ENCODE measurements around the gene ARHGEF1.

The ARHGEF1 gene

DNA sequence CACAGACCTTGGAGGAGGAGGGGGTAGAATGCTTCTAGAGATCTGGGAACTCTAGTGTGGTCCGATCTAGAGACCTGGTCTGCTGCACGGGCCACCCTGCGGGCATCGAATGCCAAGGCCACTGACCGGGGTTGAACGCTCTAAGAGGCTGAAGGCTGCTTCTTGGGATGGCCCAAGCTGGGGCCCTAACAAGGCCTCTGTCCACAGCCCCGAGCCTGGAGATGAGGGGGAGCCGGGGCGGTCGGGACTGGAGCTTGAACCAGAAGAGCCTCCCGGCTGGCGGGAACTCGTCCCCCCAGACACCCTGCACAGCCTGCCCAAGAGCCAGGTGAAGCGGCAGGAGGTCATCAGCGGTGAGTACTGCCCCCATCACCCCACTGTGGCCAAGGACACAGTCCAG, 15.3 kb downstream of the ARHGEF1 start:
- TF ChIP-seq TAF1 (IDR thresholded peaks at IDR 0.05; ENCODE audit: borderline replicate concordance, low read depth, low read length) (no peak), POLR2A (IDR thresholded peaks at IDR 0.05; ENCODE audit: low read depth, low read length) (no peak), POLR2AphosphoS5 (IDR thresholded peaks at IDR 0.05; ENCODE audit: low read depth, low read length) (no peak)
- FAIRE-seq, result no peak

DNA sequence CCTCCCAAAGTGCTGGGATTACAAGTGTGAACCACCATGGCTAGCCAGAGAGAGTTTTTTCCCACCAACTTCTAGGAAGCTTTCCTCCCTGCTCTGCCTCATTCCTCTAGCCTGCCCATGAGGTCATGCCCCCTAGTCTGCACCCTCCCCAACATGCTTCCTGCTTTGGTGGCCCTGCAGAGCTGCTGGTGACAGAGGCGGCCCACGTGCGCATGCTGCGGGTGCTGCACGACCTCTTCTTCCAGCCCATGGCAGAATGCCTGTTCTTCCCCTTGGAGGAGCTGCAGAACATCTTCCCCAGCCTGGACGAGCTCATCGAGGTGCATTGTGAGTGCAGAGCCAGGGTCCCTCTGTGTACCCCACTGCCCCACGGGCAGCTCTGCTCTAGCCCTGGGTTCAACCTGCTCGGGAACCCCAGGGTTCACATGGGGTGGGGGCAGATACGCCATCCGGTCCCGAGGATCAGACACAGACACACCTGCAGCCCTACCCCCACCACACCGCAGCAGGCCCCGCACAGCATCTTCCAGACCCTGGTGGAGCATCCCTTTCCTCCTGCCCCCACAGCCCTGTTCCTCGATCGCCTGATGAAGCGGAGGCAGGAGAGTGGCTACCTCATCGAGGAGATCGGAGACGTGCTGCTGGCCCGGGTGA, 18.9 kb downstream of the ARHGEF1 start:
- no peak for TF ChIP-seq POLR2AphosphoS5 (IDR thresholded peaks at IDR 0.05; ENCODE audit: low read depth, low read length)
- DNase-seq (ENCODE audit: insufficient read length), result no peak
- FAIRE-seq, result no peak

More for the DNA sequence above, 15.3 kb downstream of the ARHGEF1 start:
- no peak for DNase-seq (ENCODE audit: insufficient read length)

DNA sequence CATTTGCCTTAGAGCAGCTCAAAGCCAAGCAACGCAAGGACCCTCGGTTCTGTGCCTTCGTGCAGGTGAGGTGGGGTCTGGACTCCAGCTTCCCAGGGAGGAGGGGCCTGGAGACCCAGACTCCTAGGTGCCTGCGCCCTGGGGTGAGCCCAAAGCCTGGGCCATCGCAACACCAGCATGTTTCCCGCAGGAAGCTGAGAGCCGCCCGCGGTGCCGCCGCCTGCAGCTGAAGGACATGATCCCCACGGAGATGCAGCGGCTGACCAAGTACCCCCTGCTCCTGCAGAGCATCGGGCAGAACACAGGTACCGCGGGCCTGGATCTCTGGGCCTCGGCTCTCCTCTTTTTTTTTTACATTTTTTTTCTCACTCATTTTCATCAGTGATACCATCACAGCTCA, 19.6 kb downstream of the ARHGEF1 start:
- DNase-seq (ENCODE audit: insufficient read length) (no peak), FAIRE-seq (no peak)
- TF ChIP-seq TAF1 (IDR thresholded peaks at IDR 0.05; ENCODE audit: borderline replicate concordance, low read depth, low read length) (no peak), POLR2AphosphoS5 (IDR thresholded peaks at IDR 0.05; ENCODE audit: low read depth, low read length) (no peak), POLR2A (IDR thresholded peaks at IDR 0.05; ENCODE audit: low read depth, low read length) (no peak)

DNA sequence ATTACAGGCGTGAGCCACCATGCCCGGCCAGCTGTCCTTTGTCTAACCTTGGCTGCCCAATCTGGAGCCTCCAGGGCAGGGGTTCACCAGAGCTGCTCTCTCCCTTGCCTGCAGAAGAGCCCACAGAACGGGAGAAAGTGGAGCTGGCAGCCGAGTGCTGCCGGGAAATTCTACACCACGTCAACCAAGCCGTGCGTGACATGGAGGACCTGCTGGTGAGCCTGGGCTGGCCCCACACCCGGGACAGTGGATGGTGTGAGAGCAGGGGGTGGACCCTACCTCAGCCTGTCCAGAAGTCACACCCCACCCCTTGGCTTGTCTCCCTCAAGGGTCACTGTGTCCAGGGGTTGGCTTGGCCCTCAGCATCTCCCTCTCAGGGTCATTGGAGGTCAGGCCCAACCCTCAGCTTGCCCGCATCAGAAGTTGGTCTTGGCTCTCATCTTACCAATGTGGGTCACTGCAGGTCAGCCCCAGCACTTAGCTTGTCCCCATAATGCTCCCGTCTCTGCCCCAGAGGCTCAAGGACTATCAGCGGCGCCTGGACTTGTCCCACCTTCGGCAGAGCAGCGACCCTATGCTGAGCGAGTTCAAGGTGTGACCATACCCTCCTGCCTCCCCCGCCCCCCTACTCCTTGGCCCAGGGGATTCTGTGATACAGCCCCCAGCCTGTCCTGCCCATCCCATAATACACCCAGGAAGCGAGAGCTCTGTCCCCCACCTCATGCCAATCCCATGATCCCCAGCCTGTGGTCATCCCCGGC, 20.4 kb downstream of the ARHGEF1 start:
- DNase-seq (ENCODE audit: insufficient read length) (no peak), FAIRE-seq (no peak)
- no peak for TF ChIP-seq TAF1 (IDR thresholded peaks at IDR 0.05; ENCODE audit: borderline replicate concordance, low read depth, low read length)
- no peak for TF ChIP-seq POLR2A (IDR thresholded peaks at IDR 0.05; ENCODE audit: low read depth, low read length)
- TF ChIP-seq POLR2AphosphoS5 (IDR thresholded peaks at IDR 0.05; ENCODE audit: low read depth, low read length), result no peak

DNA sequence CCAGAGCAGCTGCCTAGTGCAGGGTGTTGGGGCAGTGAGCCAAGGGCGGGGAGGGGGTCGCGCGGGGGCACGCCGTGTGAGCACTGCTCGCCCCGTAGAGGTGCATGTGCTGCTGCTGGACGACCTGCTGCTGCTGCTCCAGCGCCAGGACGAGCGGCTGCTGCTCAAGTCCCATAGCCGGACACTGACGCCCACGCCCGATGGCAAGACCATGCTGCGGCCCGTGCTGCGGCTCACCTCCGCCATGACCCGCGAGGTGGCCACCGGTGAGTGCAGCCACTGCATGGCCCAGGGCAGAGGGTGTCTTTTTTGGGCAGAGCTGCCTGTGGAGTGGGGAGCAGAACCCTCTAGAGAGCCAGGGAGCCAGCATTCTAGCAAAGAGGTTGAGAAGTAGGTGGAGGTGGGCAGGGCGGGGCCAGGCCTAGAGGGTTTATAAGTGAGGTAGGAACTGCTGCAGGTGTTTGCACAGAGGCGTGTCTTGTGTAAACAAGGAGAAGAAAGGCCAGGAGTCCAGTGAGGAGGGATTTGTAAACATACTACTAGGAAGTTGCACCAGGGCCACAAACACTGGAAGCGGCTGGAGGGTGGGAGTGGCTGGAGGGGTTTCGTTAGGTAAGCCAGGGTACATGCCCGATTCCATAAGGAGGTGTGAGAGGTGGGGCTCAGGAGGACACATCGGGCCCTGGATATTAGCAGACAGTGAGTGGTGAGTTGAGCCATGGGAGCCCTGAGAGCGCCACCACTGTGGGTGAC, 21.3 kb downstream of the ARHGEF1 start:
- FAIRE-seq, result no peak
- no peak for TF ChIP-seq POLR2A (IDR thresholded peaks at IDR 0.05; ENCODE audit: low read depth, low read length)
- TF ChIP-seq POLR2AphosphoS5 (IDR thresholded peaks at IDR 0.05; ENCODE audit: low read depth, low read length), result no peak
- TF ChIP-seq TAF1 (IDR thresholded peaks at IDR 0.05; ENCODE audit: borderline replicate concordance, low read depth, low read length), result no peak
- no peak for DNase-seq (ENCODE audit: insufficient read length)

DNA sequence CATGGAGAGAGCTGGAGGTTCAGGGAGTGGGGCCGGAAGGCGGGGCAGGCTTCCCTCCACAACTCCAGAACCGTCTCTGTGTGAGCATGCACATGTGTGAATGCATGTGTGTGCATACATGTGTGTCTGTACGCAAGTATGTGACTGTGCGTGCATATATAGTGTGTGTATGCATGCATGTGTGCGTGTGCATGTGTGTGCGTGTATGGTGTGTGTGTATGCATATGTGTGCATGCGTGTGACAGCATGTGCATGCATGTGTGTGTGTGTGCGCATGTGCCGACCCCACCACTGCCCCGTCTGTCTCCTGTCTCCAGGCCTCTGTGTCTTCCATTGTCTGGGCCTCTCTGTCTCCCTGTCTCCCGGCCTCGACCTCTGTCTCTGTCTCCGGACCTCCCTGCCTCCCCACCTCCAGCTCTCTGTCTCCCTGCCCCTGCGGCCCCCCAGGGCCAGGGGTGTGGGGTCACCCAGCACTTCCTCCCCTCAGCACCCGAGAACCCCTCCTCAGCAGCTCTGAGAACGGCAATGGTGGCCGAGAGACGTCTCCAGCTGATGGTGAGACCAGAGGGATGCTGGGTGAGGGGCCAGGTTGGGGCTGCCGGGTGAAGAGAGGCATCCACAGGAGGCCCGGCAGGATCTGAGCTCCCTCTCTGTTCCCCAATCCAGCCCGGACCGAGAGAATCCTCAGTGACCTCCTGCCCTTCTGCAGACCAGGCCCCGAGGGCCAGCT, 22.5 kb downstream of the ARHGEF1 start:
- peak; percentile 45; the same call in 1 of the 2 replicates for TF ChIP-seq POLR2AphosphoS5 (IDR thresholded peaks at IDR 0.05; ENCODE audit: low read depth, low read length)
- TF ChIP-seq TAF1 (IDR thresholded peaks at IDR 0.05; ENCODE audit: borderline replicate concordance, low read depth, low read length), result no peak
- no peak for TF ChIP-seq POLR2A (IDR thresholded peaks at IDR 0.05; ENCODE audit: low read depth, low read length)
- FAIRE-seq (no peak), DNase-seq (ENCODE audit: insufficient read length) (no peak)

DNA sequence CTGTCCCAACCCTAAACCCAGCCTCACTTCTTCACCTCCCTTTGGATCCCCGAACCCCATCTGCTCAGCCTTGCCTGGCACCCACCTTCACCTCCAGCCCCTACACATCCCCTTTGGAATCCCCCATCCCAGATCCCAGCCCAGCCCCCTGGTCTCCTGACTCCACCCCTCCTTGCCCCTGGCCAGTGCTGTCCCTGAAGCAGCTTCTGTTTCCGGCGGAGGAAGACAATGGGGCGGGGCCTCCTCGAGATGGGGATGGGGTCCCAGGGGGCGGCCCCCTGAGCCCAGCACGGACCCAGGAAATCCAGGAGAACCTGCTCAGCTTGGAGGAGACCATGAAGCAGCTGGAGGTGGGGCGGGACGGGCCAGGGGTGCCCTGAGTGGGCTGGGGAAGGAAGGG, 23.3 kb downstream of the ARHGEF1 start:
- TF ChIP-seq POLR2AphosphoS5 (IDR thresholded peaks at IDR 0.05; ENCODE audit: low read depth, low read length) (no peak), POLR2A (IDR thresholded peaks at IDR 0.05; ENCODE audit: low read depth, low read length) (no peak)
- DNase-seq (ENCODE audit: insufficient read length) (no peak), FAIRE-seq (no peak)

DNA sequence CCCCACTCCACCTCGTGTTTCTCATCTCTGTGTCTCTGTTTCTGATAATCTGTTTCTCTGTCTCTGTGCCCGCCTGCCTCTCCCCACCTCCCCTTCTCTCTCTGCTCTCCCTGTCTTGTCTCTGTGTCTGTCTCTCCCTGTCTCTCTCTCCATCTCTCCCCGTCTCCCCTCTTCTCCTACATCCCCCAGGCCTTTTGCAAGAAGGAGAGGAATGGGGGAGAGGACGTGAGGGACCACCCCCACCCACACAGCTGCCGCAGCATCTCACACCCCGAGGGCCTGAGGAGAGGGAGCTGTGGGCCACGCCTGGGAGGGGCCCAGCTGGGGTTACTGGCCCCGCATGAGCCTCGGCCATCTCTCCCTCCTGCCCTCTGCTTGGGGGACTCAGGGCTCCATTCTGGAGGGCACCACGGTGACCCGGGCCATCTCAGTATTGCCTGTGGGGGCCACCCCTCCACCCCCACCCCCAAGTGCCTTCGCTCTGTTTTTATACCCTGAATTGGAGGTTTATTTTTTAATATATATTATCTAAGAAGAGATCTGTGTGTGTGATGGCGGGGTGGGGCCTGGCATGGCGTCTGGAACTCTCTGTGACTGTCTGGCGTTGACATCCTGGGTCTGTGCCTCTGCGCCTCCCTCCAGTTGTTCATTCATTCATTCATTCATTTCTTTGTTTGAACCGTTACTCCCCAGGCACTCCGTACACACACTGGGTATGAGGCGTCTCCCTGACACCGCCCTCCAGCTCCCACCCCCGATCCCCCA, 24.1 kb downstream of the ARHGEF1 start:
- DNase-seq (ENCODE audit: insufficient read length), result no peak
- no peak for FAIRE-seq
- TF ChIP-seq TAF1 (IDR thresholded peaks at IDR 0.05; ENCODE audit: borderline replicate concordance, low read depth, low read length) (no peak), POLR2A (IDR thresholded peaks at IDR 0.05; ENCODE audit: low read depth, low read length) (no peak), POLR2AphosphoS5 (IDR thresholded peaks at IDR 0.05; ENCODE audit: low read depth, low read length) (no peak)

DNA sequence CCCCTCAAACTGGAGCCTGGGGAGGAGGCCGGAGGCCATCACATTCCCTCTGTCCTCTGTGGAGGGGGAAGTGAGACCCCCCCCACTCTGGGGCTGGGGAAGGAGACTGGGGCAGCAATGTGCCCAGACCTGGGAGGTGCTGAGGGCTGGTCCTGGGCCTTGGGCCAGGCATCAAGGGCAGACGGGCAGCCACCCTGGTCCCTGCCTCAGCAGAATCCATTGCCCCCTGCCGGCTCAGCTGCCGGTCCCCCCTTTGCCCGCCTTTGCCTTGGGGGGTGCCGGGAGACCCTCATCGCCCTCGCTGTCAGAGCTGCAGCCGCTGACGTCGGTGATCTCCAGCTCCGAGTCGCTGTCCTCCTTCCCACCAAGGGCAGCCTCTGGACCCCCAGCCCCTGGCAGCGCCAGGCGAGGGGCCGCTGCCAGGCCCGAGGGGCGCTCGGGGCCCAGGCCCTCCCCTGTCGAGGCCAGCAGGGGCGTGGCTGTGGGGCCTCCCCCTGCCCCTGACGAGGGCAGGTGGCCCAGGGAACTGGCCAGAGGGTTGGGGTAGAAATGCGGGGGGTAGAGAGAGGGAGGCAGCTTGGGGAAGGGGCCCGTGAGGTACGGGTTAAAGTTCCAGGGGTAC, 25.1 kb downstream of the ARHGEF1 start:
- FAIRE-seq, result no peak
- TF ChIP-seq TAF1 (IDR thresholded peaks at IDR 0.05; ENCODE audit: borderline replicate concordance, low read depth, low read length) (no peak), POLR2AphosphoS5 (IDR thresholded peaks at IDR 0.05; ENCODE audit: low read depth, low read length) (no peak), POLR2A (IDR thresholded peaks at IDR 0.05; ENCODE audit: low read depth, low read length) (no peak)
- DNase-seq (ENCODE audit: insufficient read length), result no peak

DNA sequence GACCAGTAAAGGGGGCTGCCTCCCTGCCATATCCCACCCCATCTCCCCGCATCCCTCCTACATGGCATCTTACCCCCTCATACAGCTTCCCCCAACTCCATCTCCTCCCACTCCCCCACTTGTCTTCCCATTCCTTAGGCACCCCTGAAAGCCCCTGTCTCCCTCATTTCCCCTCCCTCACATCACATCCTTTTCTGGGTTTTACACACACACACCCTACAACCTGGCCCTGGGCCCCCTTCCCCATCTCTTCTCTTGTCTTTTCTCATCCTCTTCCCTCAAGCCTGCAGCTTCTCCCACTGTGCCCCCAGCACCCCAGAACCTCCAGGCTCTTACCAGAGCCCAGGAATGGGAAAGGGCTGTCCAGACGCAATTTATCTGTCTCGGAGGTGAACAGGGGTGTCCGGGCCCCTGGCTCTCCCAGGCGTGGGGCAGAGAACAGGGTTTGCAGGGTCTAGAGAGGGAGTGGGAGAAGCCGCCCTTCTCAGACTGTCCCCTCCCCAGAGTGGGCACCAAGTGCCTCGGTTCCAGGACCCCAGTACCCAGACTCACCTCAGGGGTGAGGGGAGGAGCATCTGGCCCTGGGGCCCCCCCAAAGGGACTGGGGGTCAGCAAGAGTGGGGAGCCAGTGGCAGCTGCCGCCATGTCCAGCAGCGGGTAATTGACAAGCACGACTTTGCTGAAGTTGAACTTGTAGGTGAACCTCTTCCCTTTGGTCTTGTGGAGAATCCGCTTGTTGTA, 25.9 kb downstream of the ARHGEF1 start:
- TF ChIP-seq POLR2A (IDR thresholded peaks at IDR 0.05; ENCODE audit: low read depth, low read length) (no peak), TAF1 (IDR thresholded peaks at IDR 0.05; ENCODE audit: borderline replicate concordance, low read depth, low read length) (no peak), POLR2AphosphoS5 (IDR thresholded peaks at IDR 0.05; ENCODE audit: low read depth, low read length) (no peak)
- DNase-seq (ENCODE audit: insufficient read length) (no peak), FAIRE-seq (no peak)
